SU-DHL-6 (cell line): Measurements from ENCODE around the gene SUMO4.

ENCODE experiments used
- H2AFZ ChIP-seq: fragments of 200-600 bp; sonication (generic); 2 replicates; pipeline ENCODE4 v1.6.1; 2014; ENCODE audit warnings: low read depth, mild to moderate bottlenecking, moderate library complexity, mixed read lengths, antibody characterized with exemption, low read length; ENCODE audit not compliant: severe bottlenecking
- H3F3A ChIP-seq: fragments of 200-600 bp; shearing (Covaris generic); 2 replicates; pipeline ENCODE4 v1.6.0; 2016; ENCODE audit warnings: antibody characterized with exemption, mild to moderate bottlenecking; ENCODE audit not compliant: insufficient read depth
- H3K27ac ChIP-seq: fragments of 200-600 bp; sonication (generic); 2 replicates; pipeline ENCODE4 v1.5.1; 2016; ENCODE audit warnings: low read depth, mild to moderate bottlenecking, low read length, moderate library complexity, mixed read lengths
- H3K27me3 ChIP-seq: fragments of 200-600 bp; sonication (generic), shearing (Covaris generic); 2 replicates; pipeline ENCODE4 v1.6.0; 2014; ENCODE audit warnings: mild to moderate bottlenecking, low read length
- H3K36me3 ChIP-seq: fragments of 200-600 bp; sonication (generic); 2 replicates; pipeline ENCODE4 v1.6.1; 2014; ENCODE audit warnings: mild to moderate bottlenecking, low read length, mixed read lengths
- H3K4me2 ChIP-seq: fragments of 300-600, 200-600 bp; shearing (Covaris generic), sonication (generic); 2 replicates; pipeline ENCODE4 v1.6.0; 2014; ENCODE audit warnings: low read length, low read depth, mild to moderate bottlenecking; ENCODE audit not compliant: poor library complexity, severe bottlenecking
- H3K4me3 ChIP-seq: fragments of 200-600 bp; sonication (generic); 2 replicates; pipeline ENCODE4 v1.5.1; 2014; ENCODE audit warnings: antibody characterized with exemption, low read length, mild to moderate bottlenecking, mixed read lengths; ENCODE audit not compliant: insufficient read depth, poor library complexity, severe bottlenecking
- H3K79me2 ChIP-seq: fragments of 200-600 bp; sonication (generic); 2 replicates; pipeline ENCODE4 v1.6.1; 2014; ENCODE audit warnings: mild to moderate bottlenecking, low read length, moderate library complexity; ENCODE audit not compliant: insufficient read depth
- H3K9ac ChIP-seq: fragments of 200-600 bp; sonication (generic); 2 replicates; pipeline ENCODE4 v1.7.0; 2014; ENCODE audit warnings: mild to moderate bottlenecking, low read length
- H3K9me2 ChIP-seq: fragments of 200-600 bp; sonication (generic); replicated peaks from 2 replicates; pipeline ENCODE4 v1.6.1; 2014; ENCODE audit warnings: low read length; ENCODE audit not compliant: insufficient read depth
- H3K9me3 ChIP-seq: fragments of 200-600 bp; sonication (generic); 2 replicates; pipeline ENCODE4 v1.6.1; 2014; ENCODE audit warnings: low read length, mixed read lengths; ENCODE audit not compliant: insufficient read depth
- H4K20me1 ChIP-seq: fragments of 200-600 bp; sonication (generic); 2 replicates; pipeline ENCODE4 v1.6.1; 2014; ENCODE audit warnings: low read depth, mild to moderate bottlenecking, antibody characterized with exemption, low read length, moderate library complexity, mixed read lengths
- CTCF ChIP-seq: fragments of 200-600 bp; sonication (generic); IDR thresholded peaks from one replicate; pipeline ENCODE4 v1.5.1; 2017; ENCODE audit warnings: antibody characterized with exemption, mild to moderate bottlenecking, low read length, moderate library complexity; ENCODE audit not compliant: insufficient read depth, poor library complexity, severe bottlenecking
- EZH2phosphoT487 ChIP-seq: fragments of 200-600 bp; sonication (generic), shearing (Covaris generic); conservative IDR thresholded peaks from 2 replicates; pipeline ENCODE4 v1.6.1; 2018; ENCODE audit warnings: mild to moderate bottlenecking, antibody characterized with exemption, low read length, moderate library complexity, mixed read lengths

Gene SUMO4

GRCh38 chr6:149362289-149362688, 37.8 kb upstream of the SUMO4 start:
- Histone ChIP-seq H2AFZ (no peak overlapping the region), H3K9ac (no peak overlapping the region), H3K4me2 (no peak overlapping the region), H4K20me1 (peaks cover 17% of the 10 kb centered on the region; the same call in 1 of the 2 replicates), H3K9me2 (no peaks in the 10 kb centered on the region), H3K27ac (no peak overlapping the region), H3K36me3 (0 out of 2 replicates have a peak, but pooled peaks cover 3% of the 10 kb centered on the region), H3K9me3 (no peaks in the 10 kb centered on the region), H3K79me2 (peaks cover 85% of the 10 kb centered on the region), H3K4me3 (no peak overlapping the region), H3F3A (no peaks in the 10 kb centered on the region), H3K27me3 (no peaks in the 10 kb centered on the region)
- no peak for TF ChIP-seq CTCF
- no peak for TF ChIP-seq EZH2phosphoT487

DNA sequence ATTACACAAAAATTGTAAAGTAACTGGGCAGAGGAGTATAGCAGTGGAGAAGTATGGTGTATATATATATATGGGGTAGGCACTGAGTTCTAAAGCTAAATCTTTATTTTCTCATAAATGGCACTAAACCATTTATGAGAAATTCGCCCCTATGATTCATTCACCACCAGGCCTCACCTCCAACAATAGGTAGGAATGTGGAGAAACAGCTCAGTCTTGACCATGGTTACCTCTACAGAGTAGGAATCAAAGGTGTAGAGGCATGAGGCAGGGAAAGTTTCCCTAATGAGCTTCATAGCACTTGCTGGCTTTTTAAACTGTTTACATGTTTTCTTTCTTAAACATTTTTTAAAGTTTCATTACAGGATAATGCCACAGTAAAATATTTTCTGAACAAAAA, 36.9 kb upstream of the SUMO4 start:
- Histone ChIP-seq H3K4me2 (no peak overlapping the region), H3K36me3 (0 out of 2 replicates have a peak, but pooled peaks cover 3% of the 10 kb centered on the region), H3K9ac (no peak overlapping the region), H3F3A (no peaks in the 10 kb centered on the region), H3K9me3 (no peaks in the 10 kb centered on the region), H3K9me2 (no peaks in the 10 kb centered on the region), H3K4me3 (no peak overlapping the region), H2AFZ (no peak overlapping the region), H3K79me2 (peaks cover 93% of the 10 kb centered on the region), H3K27ac (no peak overlapping the region), H4K20me1 (peaks cover 17% of the 10 kb centered on the region; the same call in 1 of the 2 replicates), H3K27me3 (no peaks in the 10 kb centered on the region)
- TF ChIP-seq CTCF (no peak), EZH2phosphoT487 (no peak)

- 0 out of 2 replicates have a peak, but pooled peaks cover 2% of the 10 kb centered on the region for H3K36me3 ChIP-seq
- H4K20me1 ChIP-seq = peaks cover 13% of the 10 kb centered on the region; the same call in 1 of the 2 replicates
- TF ChIP-seq EZH2phosphoT487 (no peak), CTCF (no peak)
- H3K9ac ChIP-seq = no peak overlapping the region
- H3K9me3 ChIP-seq = no peaks in the 10 kb centered on the region
- no peaks in the 10 kb centered on the region for H3K9me2 ChIP-seq
- no peak overlapping the region for H3K4me3 ChIP-seq
- no peak overlapping the region for H3K4me2 ChIP-seq
- no peaks in the 10 kb centered on the region for H3K27me3 ChIP-seq
- no peak overlapping the region for H2AFZ ChIP-seq
- peaks cover 96% of the 10 kb centered on the region for H3K79me2 ChIP-seq
- no peaks in the 10 kb centered on the region; the same call in 1 of the 2 replicates for H3F3A ChIP-seq
- H3K27ac ChIP-seq = no peak overlapping the region
Measured at GRCh38 chr6:149364557-149364956, 35.5 kb upstream of the SUMO4 start.
